ENCODE results near the gene TUBGCP5.

GRCh38 chr15:22956257-22956977 is 83.0 kb downstream of the TUBGCP5 start:
- no peak for TF ChIP-seq ETV6 (CRISPR knock-in tag; IDR thresholded peaks at IDR 0.05)
- TF ChIP-seq CTCF (IDR thresholded peaks at IDR 0.05), result no peak
- TF ChIP-seq USF2 (CRISPR knock-in tag; IDR thresholded peaks at IDR 0.05), result no peak
- TF ChIP-seq ATF6 (CRISPR knock-in tag; IDR thresholded peaks at IDR 0.05), result no peak
- TF ChIP-seq E2F5 (CRISPR knock-in tag; IDR thresholded peaks at IDR 0.05), result no peak
- TF ChIP-seq GTF2I (CRISPR knock-in tag; conservative IDR thresholded peaks at IDR 0.05), result no peak
- no peak for TF ChIP-seq CREB1 (CRISPR knock-in tag; IDR thresholded peaks at IDR 0.05)
- no peak for TF ChIP-seq FOXP1 (CRISPR knock-in tag; IDR thresholded peaks at IDR 0.05; ENCODE audit: borderline replicate concordance)

Measured in WTC11 (cell line).